Measurements from ENCODE around the gene ANKH.
"Not testable (repeated sequence)": the region's sequence is repeated elsewhere in the genome, so short reads cannot be mapped to it uniquely, and the experiment has no call there.

The ANKH gene

DNA sequence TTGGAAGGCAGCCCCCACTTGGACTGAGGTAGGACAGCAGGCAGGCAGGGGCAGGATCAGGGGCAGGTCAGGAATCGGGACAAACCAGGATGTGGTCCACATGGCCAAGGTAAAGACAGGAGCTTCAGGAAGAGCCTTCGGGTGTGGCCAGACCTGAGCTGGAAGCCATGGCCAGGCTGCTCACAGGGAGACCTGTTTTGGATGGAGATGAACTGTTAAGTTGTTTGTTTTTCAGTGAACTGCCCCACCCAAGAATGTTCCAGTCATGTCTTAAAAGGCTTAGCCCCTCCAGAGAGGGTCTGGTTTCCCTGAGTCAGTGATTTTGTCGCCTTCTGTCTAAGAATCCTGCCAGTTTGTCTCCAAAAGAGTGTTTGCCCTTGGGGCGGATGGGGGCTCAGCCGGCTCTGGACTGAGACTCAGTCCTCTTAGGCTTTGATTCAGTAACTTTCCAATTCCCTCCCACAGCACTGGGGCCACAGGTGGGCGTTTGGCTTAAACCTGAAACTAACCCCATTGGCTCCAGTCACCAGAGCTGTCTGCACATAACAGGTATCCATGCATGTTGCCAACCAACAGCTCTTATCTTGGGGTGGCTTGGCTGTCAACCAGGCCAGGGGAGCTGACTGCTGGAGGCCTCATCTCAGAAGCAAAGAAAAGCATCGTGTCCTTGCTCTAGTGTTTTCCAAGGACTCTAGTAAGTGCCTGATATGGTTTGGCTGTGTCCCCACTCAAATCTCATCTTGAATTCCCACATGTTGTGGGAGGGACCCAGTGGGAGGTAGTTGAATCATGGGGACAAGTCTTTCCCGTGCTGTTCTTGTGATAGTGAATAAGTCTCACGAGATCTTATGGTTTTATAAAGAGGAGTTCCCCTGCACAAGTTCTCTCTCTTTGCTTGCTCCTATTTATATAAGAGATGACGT is 11.3 kb upstream of the ANKH start:
- no peak for DNase-seq (ENCODE audit: low read depth)

DNA sequence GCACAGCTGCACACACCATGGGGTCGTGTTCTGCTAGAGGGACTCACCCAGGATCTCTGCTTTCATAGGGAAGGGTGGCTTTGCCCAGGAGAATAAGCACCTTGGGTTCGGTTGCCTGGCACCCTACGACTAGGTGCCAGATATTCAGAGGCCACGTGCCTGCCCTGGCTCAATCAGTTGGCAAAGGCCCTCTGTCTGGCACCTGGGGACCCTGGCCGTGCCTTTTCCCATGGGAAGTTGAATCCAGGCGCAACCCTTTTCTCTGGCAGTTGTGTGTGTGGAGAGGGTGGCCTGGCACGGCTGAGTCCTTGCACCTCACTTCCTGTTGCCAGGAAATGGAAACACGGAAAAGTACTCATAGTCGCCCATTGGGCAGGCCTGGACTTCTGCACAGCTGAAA is 10.2 kb upstream of the ANKH start:
- no peak for DNase-seq (ENCODE audit: low read depth)

DNA sequence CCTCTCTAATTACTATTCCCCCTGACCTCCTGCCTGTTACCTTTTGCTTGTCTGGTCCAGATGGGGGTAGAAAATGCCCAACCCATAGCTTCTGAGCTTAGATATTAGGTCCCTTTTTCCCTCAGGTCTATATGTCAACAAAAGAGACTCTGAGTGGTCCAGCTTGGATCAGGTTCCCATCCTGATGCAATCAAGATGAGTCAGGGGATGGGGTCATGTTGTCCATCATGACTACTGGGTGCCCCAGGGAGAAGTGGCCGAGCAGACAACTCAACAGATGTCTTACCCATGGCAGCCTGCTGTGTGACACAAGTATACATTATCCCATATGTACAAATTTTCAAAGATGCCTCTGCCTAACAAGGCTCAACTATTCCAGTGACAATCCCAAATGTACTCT is 9.1 kb upstream of the ANKH start:
- no peak for DNase-seq (ENCODE audit: low read depth)

DNA sequence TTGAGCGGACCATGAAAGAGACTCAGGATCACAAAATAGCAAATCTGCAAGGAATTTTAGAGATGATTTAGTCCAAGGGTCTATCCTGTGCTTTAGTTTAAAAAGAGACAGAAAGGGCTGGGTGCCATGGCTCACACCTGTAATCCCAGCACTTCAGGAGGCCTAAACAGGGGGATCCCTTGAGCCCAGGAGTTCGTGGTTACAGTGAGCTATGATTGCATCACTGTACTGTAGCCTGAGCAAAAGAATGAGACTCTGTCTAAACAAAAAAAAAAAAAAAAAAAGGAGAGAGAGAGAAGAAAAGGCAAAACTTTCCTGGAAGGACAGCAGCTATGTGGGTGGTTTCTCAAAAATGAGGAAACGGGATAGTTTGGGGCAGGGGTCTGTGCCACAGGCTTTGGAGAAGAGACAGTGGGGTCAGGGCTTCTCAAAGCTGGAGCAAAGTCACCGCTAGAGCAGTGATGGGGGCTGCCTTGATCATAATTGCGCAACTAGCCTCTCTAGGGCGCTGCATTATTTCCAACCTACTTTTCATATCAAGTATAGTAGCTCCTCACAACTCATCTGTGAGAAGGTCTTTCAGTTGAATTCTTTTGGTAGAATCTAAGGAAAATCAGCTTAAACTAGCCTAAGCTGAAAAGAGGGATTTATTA is 8.5 kb upstream of the ANKH start:
- DNase-seq (ENCODE audit: low read depth): no peak

DNA sequence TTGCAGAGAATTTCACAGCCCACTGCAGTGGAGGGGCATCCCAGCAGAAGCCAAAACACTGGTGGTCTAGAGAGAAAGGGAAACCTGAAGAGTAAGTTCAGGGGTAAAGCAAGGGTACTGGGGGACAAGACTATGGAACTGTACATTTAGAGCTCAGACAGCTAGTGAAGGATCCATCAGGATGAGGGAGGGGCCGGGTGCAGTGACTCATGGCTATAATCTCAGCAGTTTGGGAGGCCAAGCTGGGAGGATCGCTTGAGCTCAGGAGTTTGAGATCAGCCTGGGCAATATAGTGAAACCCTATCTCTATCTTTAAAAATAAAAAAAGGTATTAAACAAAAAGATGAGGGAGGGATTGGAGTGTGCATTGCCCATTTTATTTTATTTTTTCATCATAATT is 7.8 kb upstream of the ANKH start:
- DNase-seq (ENCODE audit: low read depth): no peak

DNA sequence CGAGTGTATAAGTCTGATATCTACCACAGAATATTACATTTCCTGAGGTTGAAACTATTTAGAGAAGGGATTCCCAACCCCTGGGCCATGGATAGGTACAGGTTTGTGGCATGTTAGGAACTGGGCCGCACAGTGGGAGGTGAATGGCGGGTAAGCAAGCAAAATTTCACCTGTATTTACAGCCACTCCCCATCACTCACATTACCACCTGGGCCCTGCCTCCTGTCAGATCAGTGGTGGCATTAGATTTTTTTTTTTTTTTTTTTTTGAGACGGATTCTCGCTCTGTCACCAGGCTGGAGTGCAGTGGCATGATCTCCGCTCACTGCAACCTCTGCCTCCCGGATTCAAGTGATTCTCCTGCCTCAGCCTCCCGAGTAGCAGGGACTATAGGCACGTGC is 6.6 kb upstream of the ANKH start:
- DNase-seq (ENCODE audit: low read depth): not testable (repeated sequence)

DNA sequence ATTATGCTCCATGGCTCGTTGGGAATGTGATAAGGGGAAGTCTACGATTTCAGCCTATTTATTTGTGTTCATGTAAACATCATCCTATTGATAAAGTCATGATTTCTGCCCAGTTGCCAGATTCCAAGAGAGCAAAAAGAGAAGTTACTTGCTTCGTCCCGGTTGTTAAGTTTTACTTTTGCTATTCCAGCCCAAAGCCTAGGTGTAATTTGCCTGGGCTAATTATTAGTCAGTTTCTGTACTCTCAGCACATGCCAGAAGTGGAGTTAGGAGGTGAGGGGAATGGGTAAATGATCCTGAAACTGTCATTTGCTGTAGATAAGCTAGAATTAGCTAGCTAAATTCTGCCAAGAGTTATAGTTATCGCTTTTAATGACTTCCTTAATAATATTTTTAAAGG is 4.5 kb upstream of the ANKH start:
- DNase-seq (ENCODE audit: low read depth): no peak

DNA sequence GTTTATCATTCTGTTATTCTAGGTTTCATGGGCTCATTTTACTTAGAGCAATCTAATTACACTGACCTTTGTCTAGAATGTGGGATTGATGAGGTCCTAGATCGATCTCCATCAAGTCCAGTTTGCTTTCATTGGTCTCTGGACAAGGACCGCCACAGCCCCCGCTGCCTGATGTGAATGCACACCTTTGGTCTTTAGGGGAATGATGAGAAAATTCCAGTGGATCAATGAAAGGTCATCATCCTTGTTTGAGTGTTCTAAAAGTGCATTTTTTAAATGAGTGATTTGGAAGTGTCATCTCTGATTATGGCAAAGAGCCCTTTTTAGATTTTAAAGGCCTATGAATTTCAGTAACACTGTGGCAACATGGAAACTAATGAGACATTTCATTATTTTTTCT is 2.2 kb upstream of the ANKH start:
- no peak for DNase-seq (ENCODE audit: low read depth)

DNA sequence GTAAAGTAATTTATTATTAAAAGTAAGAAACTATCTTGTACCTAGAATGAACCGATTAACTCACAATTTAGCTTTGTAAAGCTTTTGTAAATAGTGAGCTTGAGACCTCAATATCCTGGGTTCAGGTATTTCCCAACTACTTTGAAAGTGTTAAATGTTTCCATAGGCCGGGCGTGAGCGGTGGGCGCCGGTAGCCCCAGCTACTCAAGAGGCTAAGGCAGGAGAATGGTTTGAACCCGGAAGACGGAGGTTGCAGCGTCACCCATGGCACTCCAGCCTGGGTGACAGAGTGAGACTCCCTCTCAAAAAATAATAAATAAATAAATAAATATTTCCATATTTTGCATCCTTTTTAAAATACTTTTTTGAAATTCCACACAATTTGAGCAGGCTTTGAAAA is 1.5 kb upstream of the ANKH start:
- DNase-seq (ENCODE audit: low read depth): no peak

DNA sequence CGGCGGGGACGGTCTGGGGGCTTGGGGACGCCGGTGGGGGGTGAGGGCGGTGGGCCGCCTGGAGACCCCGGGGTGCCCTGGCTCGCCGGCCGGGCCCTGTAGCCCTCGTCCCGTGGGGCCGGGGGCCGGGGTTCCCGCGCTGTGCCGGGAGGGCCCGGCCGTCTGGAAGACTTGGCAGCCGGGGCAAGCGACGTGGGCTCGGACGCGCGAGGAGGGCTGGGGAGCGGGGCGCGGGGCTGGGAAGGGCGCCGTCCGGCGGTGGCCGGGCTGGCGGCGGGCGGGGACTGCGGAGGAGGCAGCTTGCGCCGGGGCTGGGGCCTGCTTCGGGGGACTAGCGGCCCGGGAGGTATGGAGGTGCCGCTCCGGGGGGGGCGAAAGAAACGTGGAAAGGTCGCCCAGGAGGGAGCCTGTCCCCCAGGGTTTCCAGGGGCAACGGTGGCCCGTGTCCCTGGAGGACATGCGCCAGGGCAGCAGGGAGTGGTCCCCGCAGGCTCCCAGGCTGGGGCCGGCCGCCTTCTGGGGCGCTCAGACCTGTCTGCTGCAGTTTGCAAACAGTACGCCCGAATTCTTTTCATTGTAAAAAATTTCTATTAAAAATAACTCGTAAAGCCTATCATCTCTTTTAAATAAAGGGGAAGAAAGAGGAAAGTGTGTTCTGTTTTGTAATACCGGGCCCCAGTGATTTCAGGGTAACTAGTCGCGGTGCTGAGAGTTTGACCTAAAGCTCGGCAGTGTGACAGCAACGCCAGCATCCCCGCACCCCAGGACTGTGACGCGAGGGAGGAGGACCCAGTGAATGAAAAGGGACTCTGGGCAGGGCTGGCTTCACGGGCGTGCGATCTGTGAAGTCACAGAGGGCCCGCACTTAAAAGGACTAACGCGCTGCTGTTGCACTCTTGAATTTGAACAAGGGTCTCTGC is 752 bp upstream of the ANKH start:
- no peak for DNase-seq (ENCODE audit: low read depth)

DNA sequence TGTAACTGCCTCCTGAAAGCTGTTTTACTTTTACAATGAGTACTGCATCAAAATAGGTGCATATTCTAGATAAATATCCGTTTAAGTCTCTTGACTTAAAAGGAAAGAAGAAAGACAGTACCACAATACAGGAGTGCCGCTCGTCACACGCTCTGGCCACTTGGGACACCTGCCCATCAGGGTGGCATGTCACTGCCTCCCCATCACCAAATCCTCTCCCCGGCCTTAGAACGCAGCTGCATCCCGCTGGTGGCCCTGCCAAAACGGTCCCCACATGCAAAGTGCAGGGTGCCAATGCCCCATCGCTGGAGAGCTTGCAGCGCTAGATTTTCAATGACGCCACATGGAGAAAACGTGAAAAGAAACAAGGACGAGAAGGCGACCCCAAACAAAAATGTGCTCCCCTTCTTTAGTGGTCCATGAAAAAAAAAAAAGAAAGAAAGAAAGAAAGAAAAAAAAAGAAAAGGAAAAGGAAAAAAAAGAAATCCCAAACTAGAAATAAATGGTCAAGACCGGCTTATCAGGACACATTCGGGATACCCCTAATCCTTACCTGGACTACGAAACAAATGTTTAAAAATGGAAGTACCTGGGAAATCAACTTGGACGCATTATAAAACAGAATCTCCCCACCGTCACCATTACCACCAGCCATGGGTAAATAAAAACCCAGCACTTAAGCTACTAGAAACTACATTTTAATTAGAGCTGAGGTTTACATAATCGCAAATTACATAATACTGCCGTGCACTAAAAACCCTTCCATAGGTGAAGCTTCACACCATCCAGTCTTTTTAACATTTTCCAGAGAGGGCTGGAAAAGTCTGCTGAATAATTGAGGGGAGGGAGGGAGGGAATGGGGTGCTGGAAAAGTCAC is 1.0 kb downstream of the ANKH start:
- DNase-seq (ENCODE audit: low read depth): peak; percentile 53

DNA sequence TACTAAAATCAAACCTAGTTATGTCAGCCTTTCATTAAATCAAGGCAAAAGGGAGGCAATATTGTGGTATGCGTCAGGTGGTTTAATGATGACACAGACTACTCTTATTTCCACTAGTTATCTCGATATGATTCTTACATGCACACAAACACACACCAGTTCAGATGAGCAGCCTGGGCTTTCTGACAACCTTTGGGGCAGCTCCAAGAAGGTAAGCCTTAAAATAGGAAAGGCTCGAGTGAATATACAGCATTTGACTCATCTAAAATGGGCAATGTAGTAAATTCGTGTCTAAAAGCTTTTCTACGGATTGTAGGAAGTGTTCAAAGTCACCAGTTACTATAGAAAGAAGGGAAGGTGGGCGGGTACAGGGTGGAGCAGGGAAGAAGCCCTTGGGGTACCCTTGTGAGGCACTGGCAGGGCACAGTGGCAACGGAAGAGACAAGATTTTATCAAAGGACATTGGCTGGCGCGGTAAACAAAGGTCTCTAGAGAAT is 1.9 kb downstream of the ANKH start:
- no peak for DNase-seq (ENCODE audit: low read depth)

DNA sequence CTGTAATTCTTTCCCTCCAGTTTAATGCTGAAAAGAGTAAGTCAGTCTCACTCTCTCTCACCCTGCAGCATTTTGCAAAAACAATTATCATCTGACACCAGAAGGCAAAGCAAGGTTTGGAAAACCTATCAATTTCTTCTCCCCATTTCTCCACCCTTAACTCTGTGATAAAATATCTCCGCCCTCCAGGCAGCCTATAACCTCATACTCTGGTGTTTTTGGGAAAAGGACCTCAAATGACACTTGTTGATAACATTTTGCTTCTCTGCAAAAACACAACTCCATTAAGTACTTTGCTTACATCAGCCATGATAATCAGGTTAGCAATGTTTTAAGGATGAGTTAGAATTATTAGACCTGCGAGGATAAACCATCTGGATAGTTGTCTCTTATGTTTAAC is 2.3 kb downstream of the ANKH start:
- no peak for DNase-seq (ENCODE audit: low read depth)

DNA sequence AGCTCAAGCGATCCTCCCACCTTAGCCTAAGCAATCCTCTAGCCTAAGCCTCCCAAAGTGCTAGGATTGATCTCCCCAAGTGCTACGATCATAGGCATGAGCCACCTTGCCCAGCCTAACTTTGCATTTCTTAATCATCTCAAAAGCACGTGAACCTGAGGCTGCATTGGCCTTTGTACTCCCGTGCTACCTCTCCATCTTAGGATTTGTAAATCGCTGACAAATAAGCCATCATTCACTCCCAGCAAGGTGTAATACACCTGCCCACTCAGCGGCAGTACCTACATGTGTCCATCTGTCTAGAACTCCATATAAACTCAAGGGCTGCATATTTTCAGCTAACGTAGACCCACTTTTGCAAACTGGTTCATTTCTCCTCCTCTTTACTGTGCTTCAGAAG is 2.8 kb downstream of the ANKH start:
- DNase-seq (ENCODE audit: low read depth): no peak

DNA sequence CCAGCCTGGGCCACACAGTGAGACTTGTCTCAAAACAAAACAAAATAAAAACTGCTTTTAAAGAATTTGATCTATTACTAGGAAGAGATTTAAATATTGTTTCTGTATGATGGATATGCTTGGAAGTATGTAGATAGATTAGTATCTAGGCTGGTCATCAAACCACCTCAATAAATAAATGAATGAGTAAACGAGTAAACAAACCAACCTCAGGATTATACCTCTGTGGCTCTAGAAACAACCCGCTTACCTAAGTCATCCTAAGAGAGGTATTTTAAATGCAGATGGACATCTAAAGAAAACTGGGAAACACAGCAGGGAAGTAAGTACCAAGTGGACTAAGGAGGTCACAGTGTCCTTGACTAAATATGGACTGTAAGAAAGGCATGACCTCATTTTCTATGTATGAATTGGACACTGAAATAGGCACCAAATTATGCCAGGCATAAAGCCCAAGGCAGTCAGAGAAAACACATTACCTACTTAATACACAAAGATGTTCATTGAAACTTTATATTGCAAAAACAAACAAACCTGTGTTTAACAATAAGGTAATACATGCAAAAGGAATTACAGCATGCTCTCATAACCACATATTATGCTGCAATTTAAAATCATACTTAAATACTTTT is 7.3 kb downstream of the ANKH start:
- no peak for DNase-seq (ENCODE audit: low read depth)

DNA sequence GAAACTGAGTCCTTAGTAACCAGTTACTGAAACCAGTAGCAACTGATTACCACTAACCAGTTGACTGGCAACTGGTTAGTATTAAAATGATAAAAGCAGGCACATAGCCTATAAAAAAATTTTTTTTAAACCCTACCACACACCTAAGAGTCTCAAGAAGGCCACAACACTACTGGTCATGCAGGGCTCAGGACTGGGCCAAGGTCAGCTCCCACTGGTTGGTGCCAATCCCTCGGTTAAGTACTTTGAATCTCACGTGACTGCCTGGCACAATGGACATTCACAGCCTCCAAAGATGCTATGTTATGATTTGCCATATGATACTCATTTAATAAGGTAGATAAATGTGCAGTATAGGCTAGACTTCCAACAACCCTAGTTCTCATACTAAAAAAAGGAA is 8.5 kb downstream of the ANKH start:
- DNase-seq (ENCODE audit: low read depth): no peak

DNA sequence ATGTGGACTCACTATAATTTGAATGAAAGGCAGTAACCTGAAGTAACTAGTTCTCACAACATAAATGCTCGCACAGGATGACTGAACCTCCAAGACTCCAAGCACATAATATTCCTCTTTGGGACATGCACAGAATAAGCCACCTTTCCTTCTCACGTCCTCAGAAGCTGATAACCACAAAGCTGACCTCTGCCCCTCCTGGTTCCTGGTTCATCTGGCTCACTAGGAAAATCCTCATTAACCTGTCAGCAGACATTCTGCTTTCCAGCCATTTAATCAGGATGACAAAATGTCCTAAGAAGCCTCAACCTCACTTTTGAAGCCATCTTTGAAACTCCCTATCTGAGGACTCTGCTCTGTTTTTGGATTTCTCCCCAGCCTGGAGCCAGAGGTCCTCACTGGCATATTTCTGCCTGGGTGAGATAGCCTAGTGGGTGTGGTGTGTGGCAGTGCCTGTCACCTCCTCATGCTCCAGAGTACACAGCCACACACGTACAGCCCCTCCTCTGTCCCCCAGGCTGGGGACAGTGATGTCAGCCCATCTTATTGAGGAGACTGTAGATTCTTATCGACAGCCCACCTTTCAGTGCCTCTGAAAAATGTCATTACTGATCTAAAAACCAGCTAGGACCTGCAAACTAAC is 10.3 kb downstream of the ANKH start:
- no peak for DNase-seq (ENCODE audit: low read depth)

DNA sequence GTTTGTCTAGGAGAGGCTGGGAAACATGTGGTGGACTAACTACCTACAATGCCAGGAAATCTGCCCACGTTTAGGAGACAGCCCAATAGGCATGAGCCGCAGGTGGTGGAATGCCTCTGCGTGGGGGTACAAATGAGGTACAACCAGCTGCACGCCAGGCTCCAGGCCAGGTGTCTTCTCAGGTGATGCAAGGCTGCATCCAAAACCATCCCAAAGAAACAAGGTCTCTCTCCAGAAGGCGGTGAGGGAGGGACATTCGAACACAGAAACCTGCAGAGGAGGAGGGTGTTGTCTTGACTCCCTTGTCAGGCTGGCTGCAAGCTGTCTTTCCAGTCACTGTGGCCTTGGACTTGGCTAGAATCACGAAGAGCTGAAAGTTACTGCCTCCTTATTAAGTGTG is 11.6 kb downstream of the ANKH start:
- no peak for DNase-seq (ENCODE audit: low read depth)

DNA sequence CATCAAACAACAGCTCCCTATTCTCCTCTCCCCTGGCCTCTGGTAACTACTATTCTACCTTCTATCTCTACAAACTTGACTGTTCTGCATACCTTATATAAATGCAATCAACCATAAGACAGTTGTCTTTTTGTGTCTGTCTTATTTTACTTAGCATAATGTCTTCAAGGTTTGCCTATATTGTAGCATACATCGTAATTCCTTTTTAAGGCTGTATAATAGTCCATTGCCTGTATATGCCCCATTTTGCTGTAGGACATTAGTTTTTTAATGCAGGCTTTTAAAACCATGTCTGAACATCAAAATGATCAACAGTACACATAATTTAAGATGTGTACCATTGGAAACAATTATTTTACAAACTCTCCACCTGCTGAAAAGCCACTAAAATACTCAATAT is 12.4 kb downstream of the ANKH start:
- no peak for DNase-seq (ENCODE audit: low read depth)

DNA sequence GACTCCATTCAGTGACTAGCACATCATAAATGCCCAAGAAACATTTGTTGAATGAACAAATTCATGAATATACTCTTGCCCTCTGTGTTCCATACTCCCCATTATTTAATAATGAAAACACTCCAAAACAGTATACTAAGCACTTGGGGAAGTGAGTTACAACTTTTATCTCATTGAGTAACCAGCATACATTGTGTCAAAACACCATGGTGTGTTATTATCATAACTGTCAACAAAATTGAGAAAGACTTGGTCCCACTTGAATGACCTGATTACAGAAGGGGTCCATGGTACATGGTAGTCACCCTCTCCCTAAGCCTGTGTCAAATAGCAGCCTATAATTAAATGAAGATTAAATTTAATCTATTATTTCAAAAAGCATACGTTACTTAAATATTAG is 16.2 kb downstream of the ANKH start:
- DNase-seq (ENCODE audit: low read depth): no peak

All from stimulated activated CD8-positive, alpha-beta memory T cell treated with anti-CD3 and anti-CD28 coated beads, Interleukin-12 subunit alpha, Interleukin-12 subunit beta, amount 100 ng/mL, for 1 hour (primary cell).